Measurements from ENCODE around the gene RBP3.

The RBP3 gene

DNA sequence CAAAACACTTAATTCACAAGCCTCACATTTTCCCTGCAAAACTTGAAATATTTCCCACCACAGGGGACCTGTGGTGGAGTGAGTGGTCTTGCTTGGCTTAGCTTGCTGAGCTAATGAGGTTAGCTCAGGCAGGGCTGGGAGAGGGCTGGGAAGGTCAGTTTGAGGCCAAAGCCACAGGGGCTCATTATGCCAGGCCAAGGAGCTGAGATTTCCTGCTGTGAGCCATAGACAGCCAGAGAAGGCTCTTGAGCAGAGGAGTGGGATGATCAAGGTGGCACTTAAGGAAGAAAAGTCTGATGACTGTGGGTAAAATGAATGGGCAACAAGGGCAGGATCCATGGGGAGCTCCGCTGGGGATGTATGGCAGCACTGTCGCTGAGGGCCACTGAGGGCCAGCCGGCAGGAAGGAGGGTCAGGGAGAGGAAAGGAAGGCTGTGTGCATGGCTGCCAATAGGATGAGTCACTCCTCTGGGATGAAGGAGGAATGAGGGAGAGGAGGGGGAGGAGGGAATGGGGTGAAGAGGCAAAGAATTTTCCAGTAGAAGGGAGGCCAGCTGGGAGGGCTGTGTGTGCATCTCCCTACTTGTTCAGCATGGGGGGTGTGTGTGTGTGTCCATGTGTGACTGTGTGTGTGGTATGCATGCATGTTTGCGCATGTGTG, 54.6 kb downstream of the RBP3 start:
- FAIRE-seq: no peak

DNA sequence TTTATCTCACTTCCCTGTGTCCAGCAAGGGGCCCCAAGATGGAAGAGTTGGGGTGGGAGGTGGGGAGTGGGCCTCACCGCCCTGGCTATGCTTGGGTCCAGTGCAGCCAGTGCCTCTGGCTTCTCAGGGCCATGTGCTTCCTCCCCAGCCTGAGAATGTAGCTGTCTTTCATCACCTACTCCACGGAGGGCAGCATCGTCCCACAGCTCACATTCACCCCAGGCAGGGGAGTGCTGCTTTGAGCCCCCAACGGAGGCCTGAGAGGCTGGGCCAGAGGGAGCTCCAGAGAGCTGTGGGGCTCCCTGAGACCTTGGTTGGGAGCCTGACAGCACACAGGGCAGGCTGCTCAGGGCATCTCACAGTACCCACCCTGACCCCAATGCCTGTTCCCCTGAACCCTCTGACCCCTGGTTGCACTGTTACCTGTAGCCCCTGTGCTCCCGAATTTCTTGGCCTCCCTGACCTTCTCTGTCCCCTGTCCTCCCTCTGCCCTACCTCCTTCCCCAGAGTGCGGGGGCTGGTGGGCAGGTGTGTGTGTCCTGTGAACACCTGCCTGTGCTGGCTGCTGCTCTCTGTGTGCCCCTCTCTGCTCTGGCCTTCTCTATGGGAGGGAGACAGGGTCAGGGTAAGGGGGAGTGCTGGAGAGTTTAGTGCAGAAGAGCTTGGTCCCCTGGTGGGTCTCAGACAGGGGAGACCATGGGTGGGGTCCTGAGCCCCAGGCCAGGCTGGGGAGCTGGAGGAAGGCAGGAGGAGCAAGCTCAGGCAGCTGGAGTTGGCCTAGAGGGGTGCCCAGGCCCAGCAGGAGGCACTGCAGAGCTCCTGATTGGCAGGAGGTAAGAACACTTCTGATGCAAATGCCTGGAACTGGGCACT, 55.5 kb downstream of the RBP3 start:
- FAIRE-seq: no peak

DNA sequence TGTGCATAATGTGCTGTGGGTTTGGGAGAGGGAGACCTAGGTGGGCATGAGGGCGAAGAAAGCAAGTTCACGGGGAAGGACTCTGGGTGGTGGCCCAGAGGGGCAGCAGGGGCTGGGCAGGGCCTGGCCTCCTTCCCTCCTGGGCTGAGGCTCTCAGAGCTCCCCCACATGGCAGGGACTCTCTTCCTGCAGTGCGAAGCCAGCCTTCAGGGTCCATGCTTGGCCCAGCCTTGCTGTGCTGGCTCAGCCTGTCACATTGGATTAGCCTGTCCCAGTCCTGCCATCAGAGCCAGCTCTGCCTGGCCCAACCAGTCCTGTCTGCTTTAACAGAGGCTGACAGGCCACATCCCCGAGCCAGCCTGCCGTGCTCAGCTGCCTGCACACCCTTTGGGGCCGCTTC, 56.3 kb downstream of the RBP3 start:
- FAIRE-seq: no peak

DNA sequence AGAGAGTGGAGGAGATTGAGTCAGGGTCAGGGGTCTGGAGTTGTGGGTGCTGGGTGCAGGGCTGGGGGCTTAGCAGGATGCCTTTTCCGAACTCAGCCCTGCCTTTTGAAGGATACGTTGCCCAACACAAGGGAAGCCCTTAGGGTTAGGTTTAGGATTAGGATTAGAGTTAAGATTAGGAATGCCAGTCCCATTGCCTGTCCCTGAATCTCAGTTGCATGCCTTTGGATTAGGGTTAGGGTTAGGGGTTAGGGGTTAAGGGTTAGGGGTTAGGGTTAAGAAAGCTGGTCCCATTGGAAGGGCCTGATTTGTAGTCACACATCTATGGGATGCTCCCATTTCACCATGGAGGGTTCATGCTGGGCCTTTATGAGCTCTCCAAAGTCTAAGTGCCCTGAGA, 56.8 kb downstream of the RBP3 start:
- no peak for FAIRE-seq

DNA sequence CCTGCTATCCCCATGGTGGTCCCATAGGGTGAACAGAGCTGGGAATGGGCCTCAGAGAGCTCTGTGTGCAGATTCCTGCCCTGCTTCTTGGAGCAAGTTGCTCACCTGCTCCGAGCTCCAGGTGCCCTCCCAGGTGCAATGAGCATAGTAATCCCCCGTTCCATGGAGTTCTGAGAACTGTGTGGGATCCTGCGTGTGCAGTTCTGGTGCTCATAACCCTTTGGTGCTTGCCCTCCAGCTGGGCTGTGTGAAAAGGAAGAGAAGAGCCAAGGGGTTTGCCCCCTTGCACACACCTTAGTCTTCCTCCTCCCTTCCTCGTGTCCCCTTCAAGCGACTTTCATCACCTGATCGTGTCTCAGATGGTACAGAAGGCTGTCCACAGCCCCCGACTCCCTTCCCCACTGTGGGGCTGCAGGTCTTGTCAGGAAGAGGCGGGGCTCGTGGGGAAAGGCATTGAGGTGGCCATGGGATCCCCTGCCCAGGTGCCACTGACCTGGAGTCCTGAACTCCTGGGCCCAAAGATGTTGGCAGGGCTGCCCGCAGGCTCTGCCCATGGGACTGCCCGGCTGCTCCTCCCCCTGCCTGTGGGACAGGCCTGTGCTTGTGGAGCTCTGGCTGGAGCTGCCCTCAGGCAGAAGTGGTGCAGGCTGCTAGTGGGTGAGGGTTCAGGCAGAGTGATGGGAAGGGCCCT, 57.8 kb downstream of the RBP3 start:
- no peak for FAIRE-seq

DNA sequence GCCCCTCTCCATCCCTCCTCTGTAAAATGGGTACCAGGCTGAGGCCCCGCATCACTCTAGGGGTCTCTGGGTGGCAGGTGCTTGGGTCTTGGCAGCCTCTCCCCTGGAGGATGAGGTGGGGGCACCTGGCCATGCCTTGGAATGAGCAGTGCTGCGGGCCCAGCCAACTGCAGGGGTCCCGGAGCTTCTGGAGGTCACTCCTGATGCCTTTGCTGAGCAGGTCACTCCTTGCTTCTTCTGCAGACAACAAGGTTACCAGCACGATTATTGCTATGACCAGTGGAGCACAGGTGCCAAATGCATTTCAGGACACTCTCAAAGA, 58.3 kb downstream of the RBP3 start:
- FAIRE-seq: no peak

DNA sequence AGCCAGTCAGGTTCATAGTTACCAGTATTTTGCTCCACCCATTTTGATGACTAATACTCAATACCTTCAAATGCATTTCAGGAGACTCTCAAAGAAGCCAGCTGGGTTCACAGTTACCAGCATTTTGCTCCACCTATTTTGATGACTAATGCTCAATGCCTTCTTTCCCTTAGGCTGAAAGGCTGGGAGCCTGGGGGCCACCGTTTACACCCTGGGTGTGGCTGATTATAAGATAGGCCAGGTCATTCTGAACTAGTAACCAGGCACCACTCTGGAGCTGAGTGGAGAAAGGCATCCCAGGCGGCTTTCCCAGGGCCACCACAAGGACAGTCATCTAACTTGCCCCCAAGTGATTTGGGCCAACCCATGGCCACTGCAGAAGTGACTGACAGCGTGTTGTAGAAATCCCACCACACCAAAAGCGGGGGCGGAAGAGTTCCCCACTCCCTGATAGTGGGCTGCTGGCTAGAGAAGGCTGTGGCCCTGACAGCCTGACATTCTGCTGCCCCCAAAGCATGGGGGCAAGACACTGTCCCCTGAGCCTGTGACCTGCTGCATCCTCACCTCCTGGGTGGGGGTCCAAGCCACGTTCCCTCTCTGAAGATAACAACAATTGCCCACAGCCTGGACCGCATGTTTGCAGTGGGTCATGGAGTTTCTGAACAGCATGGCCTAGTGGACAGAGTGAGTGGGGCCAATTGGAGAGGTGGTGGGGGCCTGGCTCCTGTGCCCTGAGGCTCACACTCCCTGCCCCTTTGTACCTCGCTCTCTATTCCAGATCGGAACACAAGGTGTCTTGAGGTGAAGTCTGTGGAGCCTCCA, 58.9 kb downstream of the RBP3 start:
- FAIRE-seq: no peak
